H9 (cell line): Measurements from ENCODE around the gene CDSN. TPM values are rescaled to one million over a fixed set of nuclear protein-coding genes. Genes with fewer than 3 reads are reported as not detected.

ENCODE experiments used
- DNase-seq: peaks from one replicate; pipeline ENCODE4 v3.0.0-alpha.2; 2017
- H2AFZ ChIP-seq: one replicate; pipeline ENCODE4 v1.6.1; 2013; ENCODE audit warnings: mild to moderate bottlenecking, low read length, control low read depth, moderate library complexity
- H2AK5ac ChIP-seq: 2 replicates; pipeline ENCODE4 v1.6.1; 2013; ENCODE audit warnings: low read length, control low read depth, mixed read lengths; ENCODE audit not compliant: insufficient read length
- H2BK120ac ChIP-seq: one replicate; pipeline ENCODE4 v1.6.1; 2013; ENCODE audit warnings: low read depth, mild to moderate bottlenecking, low read length, control low read depth, inconsistent platforms; ENCODE audit not compliant: poor library complexity, severe bottlenecking
- H2BK12ac ChIP-seq: 2 replicates; pipeline ENCODE4 v1.6.1; 2013; ENCODE audit warnings: low read length, control low read depth, mixed read lengths, low read depth; ENCODE audit not compliant: insufficient read length
- H2BK15ac ChIP-seq: 2 replicates; pipeline ENCODE4 v1.6.1; 2013; ENCODE audit warnings: low read depth, low read length, control low read depth
- H2BK20ac ChIP-seq: one replicate; pipeline ENCODE4 v1.6.1; 2013; ENCODE audit warnings: low read depth, mild to moderate bottlenecking, low read length, control low read depth, inconsistent platforms; ENCODE audit not compliant: poor library complexity, severe bottlenecking
- H2BK5ac ChIP-seq: 2 replicates; pipeline ENCODE4 v1.6.1; 2013; ENCODE audit warnings: low read length, control low read depth, mixed read lengths; ENCODE audit not compliant: insufficient read length
- H3K14ac ChIP-seq: 2 replicates; pipeline ENCODE4 v1.6.1; 2013; ENCODE audit warnings: low read length, control low read depth; ENCODE audit not compliant: insufficient read depth
- H3K18ac ChIP-seq: 2 replicates; pipeline ENCODE4 v1.6.1; 2013; ENCODE audit warnings: low read depth, mild to moderate bottlenecking, mixed read lengths, low read length, control low read depth; ENCODE audit not compliant: insufficient read length
- H3K23ac ChIP-seq: 2 replicates; pipeline ENCODE4 v1.6.1; 2013; ENCODE audit warnings: low read length, control low read depth, mixed read lengths, low read depth; ENCODE audit not compliant: insufficient read length
- H3K23me2 ChIP-seq: 2 replicates; pipeline ENCODE4 v1.6.1; 2013; ENCODE audit warnings: low read depth, mild to moderate bottlenecking, mixed read lengths, low read length, control low read depth; ENCODE audit not compliant: insufficient read length, poor library complexity, severe bottlenecking
- H3K27ac ChIP-seq: 2 replicates; pipeline ENCODE4 v1.5.1; 2013; ENCODE audit warnings: low read length, control low read depth, mixed read lengths, low read depth; ENCODE audit not compliant: insufficient read length
- H3K27me3 ChIP-seq: 2 replicates; pipeline ENCODE4 v1.6.1; 2013; ENCODE audit warnings: low read length, control low read depth, inconsistent platforms; ENCODE audit not compliant: insufficient read depth
- H3K4ac ChIP-seq: 2 replicates; pipeline ENCODE4 v1.6.1; 2013; ENCODE audit warnings: low read depth, mild to moderate bottlenecking, control low read depth, inconsistent platforms, low read length, moderate library complexity
- H3K4me1 ChIP-seq: 2 replicates; pipeline ENCODE4 v1.6.1; 2013; ENCODE audit warnings: low read length, control low read depth, inconsistent platforms; ENCODE audit not compliant: insufficient read depth
- H3K4me2 ChIP-seq: 2 replicates; pipeline ENCODE4 v1.6.1; 2013; ENCODE audit warnings: low read length, control low read depth, mixed read lengths; ENCODE audit not compliant: insufficient read length, insufficient read depth
- H3K56ac ChIP-seq: 2 replicates; pipeline ENCODE4 v1.6.1; 2013; ENCODE audit warnings: low read depth, mild to moderate bottlenecking, mixed read lengths, low read length, control low read depth; ENCODE audit not compliant: insufficient read length
- H3K79me1 ChIP-seq: 2 replicates; pipeline ENCODE4 v1.6.1; 2013; ENCODE audit warnings: low read depth, mild to moderate bottlenecking, moderate library complexity, low read length, control low read depth, inconsistent platforms; ENCODE audit not compliant: insufficient read depth, poor library complexity, severe bottlenecking
- H3K79me2 ChIP-seq: 2 replicates; pipeline ENCODE4 v1.6.1; 2013; ENCODE audit warnings: low read length, control low read depth, inconsistent platforms; ENCODE audit not compliant: insufficient read depth
- H3K9ac ChIP-seq: 2 replicates; pipeline ENCODE4 v1.6.1; 2013; ENCODE audit warnings: low read length, control low read depth, mixed read lengths; ENCODE audit not compliant: insufficient read length; ENCODE audit errors: extremely low read depth
- H3K9me3 ChIP-seq: one replicate; pipeline ENCODE4 v1.6.1; 2013; ENCODE audit warnings: low read depth, low read length, inconsistent platforms; ENCODE audit not compliant: control insufficient read depth
- H3T11ph ChIP-seq: one replicate; pipeline ENCODE4 v1.6.1; 2013; ENCODE audit warnings: mild to moderate bottlenecking, low read length, control low read depth, inconsistent platforms
- H4K20me1 ChIP-seq: one replicate; pipeline ENCODE4 v1.6.1; 2013; ENCODE audit not compliant: control insufficient read depth, insufficient read length, insufficient read depth
- H4K5ac ChIP-seq: 2 replicates; pipeline ENCODE4 v1.6.1; 2013; ENCODE audit warnings: low read depth, mild to moderate bottlenecking, mixed read lengths, low read length, control low read depth; ENCODE audit not compliant: insufficient read length
- H4K8ac ChIP-seq: replicated peaks from 2 replicates; pipeline ENCODE4 v1.6.1; 2013; ENCODE audit warnings: low read length, control low read depth, mixed read lengths, low read depth; ENCODE audit not compliant: insufficient read length
- H4K91ac ChIP-seq: 2 replicates; pipeline ENCODE4 v1.6.1; 2013; ENCODE audit warnings: low read depth, mild to moderate bottlenecking, moderate library complexity, mixed read lengths, low read length, control low read depth; ENCODE audit not compliant: insufficient read length
- H3K27ac Mint-ChIP-seq, 3 experiments: 2 replicates in 2 of 3; 3 replicates in 1 of 3; pipeline ENCODE4 v1.8.0; 2020 to 2021; ENCODE audit warnings: mixed read lengths in 3 of 3, mild to moderate bottlenecking in 1 of 3, moderate library complexity in 1 of 3
- H3K27me3 Mint-ChIP-seq: 2 replicates; pipeline ENCODE4 v1.8.0; 2021; ENCODE audit warnings: low read depth, mild to moderate bottlenecking, moderate library complexity, mixed read lengths
- H3K36me3 Mint-ChIP-seq, 3 experiments: 2 replicates in 2 of 3; 3 replicates in 1 of 3; pipeline ENCODE4 v1.8.0; 2020 to 2021; ENCODE audit warnings: low read depth in 3 of 3, mixed read lengths in 3 of 3; ENCODE audit not compliant: insufficient read depth in 1 of 3
- H3K4me1 Mint-ChIP-seq, 2 experiments: 2 replicates each; pipeline ENCODE4 v1.8.0; 2020; ENCODE audit warnings: mixed read lengths in 2 of 2
- H3K4me3 Mint-ChIP-seq, 2 experiments: 2 replicates in 1 of 2; 3 replicates in 1 of 2; pipeline ENCODE4 v1.8.0; 2020 to 2021; ENCODE audit warnings: mild to moderate bottlenecking in 2 of 2, mixed read lengths in 2 of 2, moderate library complexity in 1 of 2
- H3K9me3 Mint-ChIP-seq, 2 experiments: 2 replicates in 1 of 2; 3 replicates in 1 of 2; pipeline ENCODE4 v1.8.0; 2020; ENCODE audit warnings: mild to moderate bottlenecking in 2 of 2, mixed read lengths in 2 of 2, moderate library complexity in 1 of 2
- CTCF ChIP-seq: fragments of 200-600 bp; sonication (generic); conservative IDR thresholded peaks from 3 replicates; pipeline ENCODE4 v1.8.0; 2021; ENCODE audit warnings: antibody characterized with exemption, mild to moderate bottlenecking
- WGBS: extraction: QIAGEN DNeasy Blood & Tissue Kit; methylation state at CpG from one replicate; pipeline ENCODE4 v1.1.7; 2013; ENCODE audit warnings: missing lambda C conversion rate, low lambda C conversion rate, mixed read lengths; ENCODE audit not compliant: insufficient read length; ENCODE audit errors: extremely low coverage; 5-methylcytosine and 5-hydroxymethylcytosine counted together
- total RNA-seq: library from RNA; stranded (reverse); gene quantifications from 2 replicates; pipeline ENCODE4 v1.2.1, GENCODE V29; 2021

CDSN gene
- total RNA-seq, 1 experiment from 2014 or later: not detected

DNA sequence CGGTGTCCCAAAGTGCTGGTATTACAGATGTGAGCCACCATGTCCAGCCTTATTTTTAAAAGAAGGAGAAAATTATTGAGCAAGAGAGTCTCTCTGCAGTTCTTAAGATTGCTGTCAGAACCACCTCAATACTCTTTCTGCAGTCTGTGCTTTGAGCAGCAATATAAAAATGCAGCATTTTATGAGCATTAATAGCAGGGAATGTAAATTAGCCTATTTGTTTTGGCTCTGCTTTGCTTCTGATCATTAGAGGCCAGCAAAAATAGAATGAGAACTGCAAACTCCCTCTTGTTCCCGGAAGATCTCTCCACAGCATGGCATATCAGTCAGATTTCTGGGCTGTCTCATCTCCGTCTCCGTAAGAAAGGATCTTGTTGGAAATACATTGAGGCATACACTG, 43.6 kb downstream of the CDSN start:
- Histone ChIP-seq H2BK15ac (no peak overlapping the region), H2BK5ac (no peak overlapping the region), H3K9ac (no peak overlapping the region), H4K5ac (no peak overlapping the region), H2AFZ (no peak overlapping the region), H3K27ac (no peak overlapping the region), H3K79me1 (no peaks in the 10 kb centered on the region), H3K79me2 (no peaks in the 10 kb centered on the region), H3K4me1 (peaks cover 4% of the 10 kb centered on the region; the same call in 1 of the 2 replicates), H3K27me3 (no peaks in the 10 kb centered on the region), H4K8ac (no peak overlapping the region), H3K9me3 (no peaks in the 10 kb centered on the region), H3K4ac (no peak overlapping the region), H4K20me1 (no peaks in the 10 kb centered on the region), H3K4me2 (no peak overlapping the region), H4K91ac (no peak overlapping the region), H3K14ac (no peak overlapping the region), H2BK12ac (no peak overlapping the region), H3K23me2 (no peaks in the 10 kb centered on the region), H3T11ph (no peak overlapping the region), H2BK120ac (no peak overlapping the region), H3K23ac (no peak overlapping the region), H2BK20ac (no peak overlapping the region), H2AK5ac (no peak overlapping the region), H3K18ac (no peak overlapping the region), H3K56ac (no peak overlapping the region)
- H3K27me3 Mint-ChIP-seq: no peaks in the 10 kb centered on the region
- no peak for DNase-seq
- no peaks in the 10 kb centered on the region for H3K36me3 Mint-ChIP-seq
- peaks cover 34 to 36% of the 10 kb centered on the region in 2 experiments for H3K4me1 Mint-ChIP-seq
- 0 out of 7 replicates have a peak overlapping the region, but pooled peaks of 1 of the 3 experiments have one; percentile 3 for H3K27ac Mint-ChIP-seq
- no peaks in the 10 kb centered on the region for H3K9me3 Mint-ChIP-seq
- H3K4me3 Mint-ChIP-seq: no peak overlapping the region
- no CpG with 5 or more reads among the region's 4 CpGs for WGBS
- TF ChIP-seq CTCF: no peak
